ENCODE measurements around the gene PLPPR3. TPM values are rescaled to one million over a fixed set of nuclear protein-coding genes. Genes with fewer than 3 reads are reported as not detected.

Gene PLPPR3
- total and polyA plus RNA-seq, 9 of the 15 experiments (the other 6 are each of a cell fraction or from before 2014, with no cell fraction given), result 0.01 to 48.2 (median 8.6) TPM

DNA sequence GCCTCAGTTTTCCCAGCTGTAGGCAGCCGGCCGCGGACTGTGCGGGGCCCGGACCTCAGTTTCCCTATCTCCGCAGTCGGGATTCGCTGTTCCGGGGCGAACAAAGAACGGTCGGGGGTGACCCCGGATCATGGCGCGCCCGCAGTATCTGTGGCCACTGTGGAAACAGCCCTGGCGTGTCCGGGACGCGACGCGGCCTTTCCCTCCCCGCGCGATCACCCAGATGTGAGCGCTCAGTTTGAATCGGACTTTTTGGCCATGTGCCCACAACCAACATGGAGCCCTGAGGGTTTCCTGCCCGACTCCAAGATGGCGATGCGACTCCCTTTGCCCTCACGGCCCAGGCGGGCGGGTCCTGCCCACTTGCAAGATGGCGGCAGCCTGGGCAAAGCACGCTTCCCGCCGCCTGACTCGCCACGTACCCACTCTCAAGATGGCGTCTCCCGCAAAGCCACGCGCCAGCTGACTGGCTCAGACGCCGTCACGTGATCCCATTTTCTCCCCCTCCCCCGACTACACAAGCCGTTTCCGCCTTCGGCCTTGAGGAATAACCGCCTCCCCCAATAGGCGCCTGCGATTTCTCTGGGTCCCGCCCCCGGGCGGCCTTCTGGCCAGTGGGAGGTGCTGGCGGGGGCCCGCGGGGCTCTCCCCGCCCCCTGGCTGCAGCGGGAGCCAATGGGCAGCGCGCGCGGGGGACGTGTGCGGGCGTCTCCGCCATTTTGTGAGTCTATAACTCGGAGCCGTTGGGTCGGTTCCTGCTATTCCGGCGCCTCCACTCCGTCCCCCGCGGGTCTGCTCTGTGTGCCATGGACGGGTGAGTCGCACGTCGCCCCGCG lies 24.8 kb downstream of the PLPPR3 start, which contains the start of gene PTBP1 (continued):
- TF ChIP-seq, protein P1, sequence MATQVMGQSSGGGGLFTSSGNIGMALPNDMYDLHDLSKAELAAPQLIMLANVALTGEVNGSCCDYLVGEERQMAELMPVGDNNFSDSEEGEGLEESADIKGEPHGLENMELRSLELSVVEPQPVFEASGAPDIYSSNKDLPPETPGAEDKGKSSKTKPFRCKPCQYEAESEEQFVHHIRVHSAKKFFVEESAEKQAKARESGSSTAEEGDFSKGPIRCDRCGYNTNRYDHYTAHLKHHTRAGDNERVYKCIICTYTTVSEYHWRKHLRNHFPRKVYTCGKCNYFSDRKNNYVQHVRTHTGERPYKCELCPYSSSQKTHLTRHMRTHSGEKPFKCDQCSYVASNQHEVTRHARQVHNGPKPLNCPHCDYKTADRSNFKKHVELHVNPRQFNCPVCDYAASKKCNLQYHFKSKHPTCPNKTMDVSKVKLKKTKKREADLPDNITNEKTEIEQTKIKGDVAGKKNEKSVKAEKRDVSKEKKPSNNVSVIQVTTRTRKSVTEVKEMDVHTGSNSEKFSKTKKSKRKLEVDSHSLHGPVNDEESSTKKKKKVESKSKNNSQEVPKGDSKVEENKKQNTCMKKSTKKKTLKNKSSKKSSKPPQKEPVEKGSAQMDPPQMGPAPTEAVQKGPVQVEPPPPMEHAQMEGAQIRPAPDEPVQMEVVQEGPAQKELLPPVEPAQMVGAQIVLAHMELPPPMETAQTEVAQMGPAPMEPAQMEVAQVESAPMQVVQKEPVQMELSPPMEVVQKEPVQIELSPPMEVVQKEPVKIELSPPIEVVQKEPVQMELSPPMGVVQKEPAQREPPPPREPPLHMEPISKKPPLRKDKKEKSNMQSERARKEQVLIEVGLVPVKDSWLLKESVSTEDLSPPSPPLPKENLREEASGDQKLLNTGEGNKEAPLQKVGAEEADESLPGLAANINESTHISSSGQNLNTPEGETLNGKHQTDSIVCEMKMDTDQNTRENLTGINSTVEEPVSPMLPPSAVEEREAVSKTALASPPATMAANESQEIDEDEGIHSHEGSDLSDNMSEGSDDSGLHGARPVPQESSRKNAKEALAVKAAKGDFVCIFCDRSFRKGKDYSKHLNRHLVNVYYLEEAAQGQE (IDR thresholded peaks at IDR 0.05; ENCODE audit: borderline replicate concordance), result peak; percentile 96
- TF ChIP-seq, protein P1 (CRISPR knock-in tag; IDR thresholded peaks at IDR 0.05; ENCODE audit: low read depth), result no peak
- TF ChIP-seq CCNT2 (IDR thresholded peaks at IDR 0.05; ENCODE audit: borderline replicate concordance, extremely low read depth, insufficient read length, low read depth, low read length) (peak; percentile 60), ELF1 (tag; IDR thresholded peaks at IDR 0.05) (peak; percentile 95), HDAC8 (tag; IDR thresholded peaks at IDR 0.05) (peak; percentile 82; the same call in 1 of the 2 replicates), RBM25 (IDR thresholded peaks at IDR 0.05; ENCODE audit: low read depth, low read length, severe bottlenecking) (peak; percentile 99), ZNF274 (IDR thresholded peaks at IDR 0.05; ENCODE audit: borderline replicate concordance, low read depth, low read length) (no peak), NCOA1 (IDR thresholded peaks at IDR 0.05; ENCODE audit: low read depth) (0 out of 2 replicates have a peak, but pooled peaks have one; percentile 22), MEIS2 (IDR thresholded peaks at IDR 0.05; ENCODE audit: partially characterized antibody) (no peak), BRCA1 (IDR thresholded peaks at IDR 0.05) (no peak), BRCA1 (CRISPR knock-in tag; IDR thresholded peaks at IDR 0.05) (no peak), ZKSCAN1 (IDR thresholded peaks at IDR 0.05; ENCODE audit: low read depth, low read length) (no peak), DDX20 (tag; IDR thresholded peaks at IDR 0.05; ENCODE audit: low read depth) (no peak)
- TF ChIP-seq, protein P2, sequence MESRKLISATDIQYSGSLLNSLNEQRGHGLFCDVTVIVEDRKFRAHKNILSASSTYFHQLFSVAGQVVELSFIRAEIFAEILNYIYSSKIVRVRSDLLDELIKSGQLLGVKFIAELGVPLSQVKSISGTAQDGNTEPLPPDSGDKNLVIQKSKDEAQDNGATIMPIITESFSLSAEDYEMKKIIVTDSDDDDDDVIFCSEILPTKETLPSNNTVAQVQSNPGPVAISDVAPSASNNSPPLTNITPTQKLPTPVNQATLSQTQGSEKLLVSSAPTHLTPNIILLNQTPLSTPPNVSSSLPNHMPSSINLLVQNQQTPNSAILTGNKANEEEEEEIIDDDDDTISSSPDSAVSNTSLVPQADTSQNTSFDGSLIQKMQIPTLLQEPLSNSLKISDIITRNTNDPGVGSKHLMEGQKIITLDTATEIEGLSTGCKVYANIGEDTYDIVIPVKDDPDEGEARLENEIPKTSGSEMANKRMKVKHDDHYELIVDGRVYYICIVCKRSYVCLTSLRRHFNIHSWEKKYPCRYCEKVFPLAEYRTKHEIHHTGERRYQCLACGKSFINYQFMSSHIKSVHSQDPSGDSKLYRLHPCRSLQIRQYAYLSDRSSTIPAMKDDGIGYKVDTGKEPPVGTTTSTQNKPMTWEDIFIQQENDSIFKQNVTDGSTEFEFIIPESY (CRISPR knock-in tag; IDR thresholded peaks at IDR 0.05), result peak; percentile 83
- TF ChIP-seq, protein P3, sequence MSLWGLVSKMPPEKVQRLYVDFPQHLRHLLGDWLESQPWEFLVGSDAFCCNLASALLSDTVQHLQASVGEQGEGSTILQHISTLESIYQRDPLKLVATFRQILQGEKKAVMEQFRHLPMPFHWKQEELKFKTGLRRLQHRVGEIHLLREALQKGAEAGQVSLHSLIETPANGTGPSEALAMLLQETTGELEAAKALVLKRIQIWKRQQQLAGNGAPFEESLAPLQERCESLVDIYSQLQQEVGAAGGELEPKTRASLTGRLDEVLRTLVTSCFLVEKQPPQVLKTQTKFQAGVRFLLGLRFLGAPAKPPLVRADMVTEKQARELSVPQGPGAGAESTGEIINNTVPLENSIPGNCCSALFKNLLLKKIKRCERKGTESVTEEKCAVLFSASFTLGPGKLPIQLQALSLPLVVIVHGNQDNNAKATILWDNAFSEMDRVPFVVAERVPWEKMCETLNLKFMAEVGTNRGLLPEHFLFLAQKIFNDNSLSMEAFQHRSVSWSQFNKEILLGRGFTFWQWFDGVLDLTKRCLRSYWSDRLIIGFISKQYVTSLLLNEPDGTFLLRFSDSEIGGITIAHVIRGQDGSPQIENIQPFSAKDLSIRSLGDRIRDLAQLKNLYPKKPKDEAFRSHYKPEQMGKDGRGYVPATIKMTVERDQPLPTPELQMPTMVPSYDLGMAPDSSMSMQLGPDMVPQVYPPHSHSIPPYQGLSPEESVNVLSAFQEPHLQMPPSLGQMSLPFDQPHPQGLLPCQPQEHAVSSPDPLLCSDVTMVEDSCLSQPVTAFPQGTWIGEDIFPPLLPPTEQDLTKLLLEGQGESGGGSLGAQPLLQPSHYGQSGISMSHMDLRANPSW (CRISPR knock-in tag; IDR thresholded peaks at IDR 0.05), result no peak

Data from K562 (cell line).